Measurements from ENCODE around the gene PET117. TPM values are rescaled to one million over a fixed set of nuclear protein-coding genes. Genes with fewer than 3 reads are reported as not detected.
"Not testable (repeated sequence)": the region's sequence is repeated elsewhere in the genome, so short reads cannot be mapped to it uniquely, and the experiment has no call there.

The PET117 gene, protein sequence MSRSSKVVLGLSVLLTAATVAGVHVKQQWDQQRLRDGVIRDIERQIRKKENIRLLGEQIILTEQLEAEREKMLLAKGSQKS
- total RNA-seq (10 to 100 TPM in 1 of 2 donors, 1 to 10 TPM in 1; 8.7 to 12.7 TPM), polyA plus RNA-seq (ENCODE audit: insufficient read length in 2 of 2) (10 to 100 TPM; 14.6 to 17.9 TPM)
- long read RNA-seq, donor 1, transcript PET117-201 (2 exons, 1,141 nt), result major isoform, 8 of 8 reads
- long read RNA-seq, donor 1, partial matches to known transcripts, result 0 of 8 reads
- long read RNA-seq, donor 1, other reads (novel, unspliced or antisense), result 0 of 8 reads
- long read RNA-seq, donor 2, partial matches to known transcripts, result 0 of 2 reads
- long read RNA-seq, donor 2, other reads (novel, unspliced or antisense), result 0 of 2 reads
- long read RNA-seq, donor 3, partial matches to known transcripts, result 0 of 2 reads
- long read RNA-seq, donor 3, other reads (novel, unspliced or antisense), result 0 of 2 reads
- long read RNA-seq, donor 4, partial matches to known transcripts, result 0 of 4 reads
- long read RNA-seq, donor 4, other reads (novel, unspliced or antisense), result 0 of 4 reads

GRCh38 chr20:18137412-18138265 is at the start of gene PET117, which contains the start of gene KAT14:
Gene PET117, plus strand, starts transcription at chr20:18137863. Its CDS starts 93 bp downstream, at chr20:18137956.
Gene KAT14, plus strand, starts transcription at chr20:18137863. Its CDS starts 4,798 bp downstream, at chr20:18142661.
- no peaks in the 10 kb centered on the region for H3K27me3 ChIP-seq (ENCODE audit: control insufficient read depth, insufficient read depth, low read length)
- DNase-seq (ENCODE audit: low read depth in 4 of 6, low spot score in 6 of 6), result peak; percentile 92 to 99 (median 96)
- no peaks in the 10 kb centered on the region for H3K9me3 ChIP-seq (ENCODE audit: control insufficient read depth, insufficient read depth, low read length)
- peaks cover 6% of the 10 kb centered on the region for H3K4me1 ChIP-seq (ENCODE audit: control insufficient read depth, insufficient read depth, low read length)
- H3K27ac ChIP-seq (ENCODE audit: low read depth, low read length), result peak within 1 kb of the TSS; percentile 79
- peaks cover 5% of the 10 kb centered on the region for H3K36me3 ChIP-seq (ENCODE audit: control insufficient read depth, insufficient read depth, low read length)
- peak within 1 kb of the TSS; percentile 96 for H3K4me3 ChIP-seq (ENCODE audit: low read depth, low read length)
- under 1% methylated on average over 86 of the region's 87 CpGs for WGBS (ENCODE audit: insufficient coverage)

DNA sequence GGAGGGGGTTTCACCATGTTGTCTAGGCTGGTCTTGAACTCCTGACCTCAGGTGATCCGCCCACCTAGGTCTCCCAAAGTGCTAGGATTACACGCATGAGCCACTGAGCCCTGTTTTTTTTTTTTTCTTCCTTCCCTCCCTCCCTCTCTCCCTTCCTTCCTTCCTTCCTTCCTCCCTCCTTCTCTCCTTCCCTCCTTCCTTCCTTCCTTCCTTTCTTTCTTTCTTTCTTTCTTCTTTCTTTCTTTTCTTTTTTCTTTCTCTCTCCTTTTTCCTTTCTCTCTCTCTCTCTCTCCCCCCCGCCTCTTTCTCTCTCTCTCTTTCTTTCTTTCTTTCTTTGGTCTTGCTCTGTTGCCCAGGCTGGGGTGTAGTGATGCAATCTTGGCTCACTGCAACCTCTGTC is 49.4 kb upstream of the PET117 start:
- not testable (repeated sequence) for H3K9me3 ChIP-seq (ENCODE audit: control insufficient read depth, insufficient read depth, low read length); H3K27me3 ChIP-seq (ENCODE audit: control insufficient read depth, insufficient read depth, low read length); H3K4me1 ChIP-seq (ENCODE audit: control insufficient read depth, insufficient read depth, low read length); H3K27ac ChIP-seq (ENCODE audit: low read depth, low read length); H3K4me3 ChIP-seq (ENCODE audit: low read depth, low read length); DNase-seq (ENCODE audit: low read depth in 4 of 6, low spot score in 6 of 6); H3K36me3 ChIP-seq (ENCODE audit: control insufficient read depth, insufficient read depth, low read length)
- WGBS (ENCODE audit: insufficient coverage), result 86% methylated on average over 2 of the region's 3 CpGs

GRCh38 chr20:18088841-18089240 is 48.8 kb upstream of the PET117 start:
- H3K4me3 ChIP-seq (ENCODE audit: low read depth, low read length); H3K27me3 ChIP-seq (ENCODE audit: control insufficient read depth, insufficient read depth, low read length); H3K4me1 ChIP-seq (ENCODE audit: control insufficient read depth, insufficient read depth, low read length); DNase-seq (ENCODE audit: low read depth in 4 of 6, low spot score in 6 of 6); H3K9me3 ChIP-seq (ENCODE audit: control insufficient read depth, insufficient read depth, low read length); H3K27ac ChIP-seq (ENCODE audit: low read depth, low read length); H3K36me3 ChIP-seq (ENCODE audit: control insufficient read depth, insufficient read depth, low read length): not testable (repeated sequence)
- WGBS (ENCODE audit: insufficient coverage), result no CpG with 5 or more reads among the region's 11 CpGs

GRCh38 chr20:18090044-18090443 is 47.6 kb upstream of the PET117 start:
- DNase-seq (ENCODE audit: low read depth in 4 of 6, low spot score in 6 of 6), result no peak
- Histone ChIP-seq H3K4me3 (ENCODE audit: low read depth, low read length) (no peak overlapping the region), H3K4me1 (ENCODE audit: control insufficient read depth, insufficient read depth, low read length) (no peaks in the 10 kb centered on the region), H3K27ac (ENCODE audit: low read depth, low read length) (no peak overlapping the region), H3K27me3 (ENCODE audit: control insufficient read depth, insufficient read depth, low read length) (no peaks in the 10 kb centered on the region), H3K9me3 (ENCODE audit: control insufficient read depth, insufficient read depth, low read length) (no peaks in the 10 kb centered on the region), H3K36me3 (ENCODE audit: control insufficient read depth, insufficient read depth, low read length) (no peaks in the 10 kb centered on the region)
- no CpG with 5 or more reads among the region's 3 CpGs for WGBS (ENCODE audit: insufficient coverage)

GRCh38 chr20:18090477-18090876 is 47.2 kb upstream of the PET117 start:
- H3K4me1 ChIP-seq (ENCODE audit: control insufficient read depth, insufficient read depth, low read length), result no peaks in the 10 kb centered on the region
- no peak for DNase-seq (ENCODE audit: low read depth in 4 of 6, low spot score in 6 of 6)
- H3K9me3 ChIP-seq (ENCODE audit: control insufficient read depth, insufficient read depth, low read length), result no peaks in the 10 kb centered on the region
- 94% methylated on average over 7 of the region's 10 CpGs for WGBS (ENCODE audit: insufficient coverage)
- H3K36me3 ChIP-seq (ENCODE audit: control insufficient read depth, insufficient read depth, low read length), result no peaks in the 10 kb centered on the region
- no peaks in the 10 kb centered on the region for H3K27me3 ChIP-seq (ENCODE audit: control insufficient read depth, insufficient read depth, low read length)
- no peak overlapping the region for H3K27ac ChIP-seq (ENCODE audit: low read depth, low read length)
- no peak overlapping the region for H3K4me3 ChIP-seq (ENCODE audit: low read depth, low read length)

DNA sequence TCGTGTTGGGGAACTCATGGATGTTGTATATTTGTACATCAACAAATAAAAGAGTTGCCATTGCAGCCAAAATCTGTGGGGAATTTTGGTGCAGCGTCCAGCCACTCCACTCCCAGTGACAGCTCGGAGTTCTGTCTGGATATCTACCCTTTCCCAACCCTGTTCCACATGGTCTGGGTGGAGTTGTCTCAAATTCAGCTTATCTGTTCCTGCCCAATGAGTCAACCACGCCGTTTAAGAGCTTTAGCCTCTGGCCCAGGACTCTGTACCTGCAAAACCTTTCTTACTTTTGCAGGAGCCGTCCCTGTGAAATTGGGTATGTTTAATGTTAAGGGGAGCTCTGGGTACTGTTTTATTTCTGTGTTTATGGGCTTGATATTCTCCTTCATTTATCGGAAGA is 46.0 kb upstream of the PET117 start:
- 90% methylated on average over 2 of the region's 7 CpGs for WGBS (ENCODE audit: insufficient coverage)
- Histone ChIP-seq H3K27me3 (ENCODE audit: control insufficient read depth, insufficient read depth, low read length) (no peaks in the 10 kb centered on the region), H3K4me1 (ENCODE audit: control insufficient read depth, insufficient read depth, low read length) (no peaks in the 10 kb centered on the region), H3K9me3 (ENCODE audit: control insufficient read depth, insufficient read depth, low read length) (no peaks in the 10 kb centered on the region), H3K27ac (ENCODE audit: low read depth, low read length) (no peak overlapping the region), H3K36me3 (ENCODE audit: control insufficient read depth, insufficient read depth, low read length) (no peaks in the 10 kb centered on the region), H3K4me3 (ENCODE audit: low read depth, low read length) (no peak overlapping the region)
- no peak for DNase-seq (ENCODE audit: low read depth in 4 of 6, low spot score in 6 of 6)

GRCh38 chr20:18092890-18093289 is 44.8 kb upstream of the PET117 start:
- H3K4me1 ChIP-seq (ENCODE audit: control insufficient read depth, insufficient read depth, low read length), result no peaks in the 10 kb centered on the region
- 86% methylated on average over 6 of the region's 8 CpGs for WGBS (ENCODE audit: insufficient coverage)

DNA sequence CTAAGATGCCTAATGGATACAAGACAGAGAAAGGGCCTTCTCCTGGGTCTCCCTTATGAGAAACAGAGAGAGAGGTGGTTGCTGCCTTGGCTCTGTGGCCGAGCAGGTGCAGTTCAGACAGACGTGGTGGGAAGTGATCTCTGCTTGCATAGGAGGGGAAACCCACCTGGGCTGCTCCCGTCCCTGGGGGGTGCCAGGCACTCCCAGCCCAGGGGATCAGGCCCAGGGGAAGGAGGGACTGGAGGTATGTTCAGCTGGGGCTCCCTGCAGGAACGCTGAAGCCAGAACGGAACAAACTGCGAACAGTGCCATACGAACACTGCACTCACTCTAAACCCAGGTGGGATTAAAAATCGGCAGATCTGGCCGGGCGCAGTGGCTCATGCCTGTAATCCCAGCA is 44.3 kb upstream of the PET117 start:
- WGBS (ENCODE audit: insufficient coverage), result 83% methylated on average over 8 of the region's 10 CpGs
- DNase-seq (ENCODE audit: low read depth in 4 of 6, low spot score in 6 of 6), result no peak
- H3K27ac ChIP-seq (ENCODE audit: low read depth, low read length), result no peak overlapping the region
- no peaks in the 10 kb centered on the region for H3K27me3 ChIP-seq (ENCODE audit: control insufficient read depth, insufficient read depth, low read length)
- H3K4me3 ChIP-seq (ENCODE audit: low read depth, low read length), result no peak overlapping the region
- no peaks in the 10 kb centered on the region for H3K4me1 ChIP-seq (ENCODE audit: control insufficient read depth, insufficient read depth, low read length)
- no peaks in the 10 kb centered on the region for H3K36me3 ChIP-seq (ENCODE audit: control insufficient read depth, insufficient read depth, low read length)
- H3K9me3 ChIP-seq (ENCODE audit: control insufficient read depth, insufficient read depth, low read length), result no peaks in the 10 kb centered on the region

More at GRCh38 chr20:18092890-18093289, 44.8 kb upstream of the PET117 start:
- Histone ChIP-seq H3K36me3 (ENCODE audit: control insufficient read depth, insufficient read depth, low read length) (no peaks in the 10 kb centered on the region), H3K9me3 (ENCODE audit: control insufficient read depth, insufficient read depth, low read length) (no peaks in the 10 kb centered on the region), H3K4me3 (ENCODE audit: low read depth, low read length) (no peak overlapping the region), H3K27me3 (ENCODE audit: control insufficient read depth, insufficient read depth, low read length) (no peaks in the 10 kb centered on the region), H3K27ac (ENCODE audit: low read depth, low read length) (no peak overlapping the region)
- DNase-seq (ENCODE audit: low read depth in 4 of 6, low spot score in 6 of 6), result no peak

GRCh38 chr20:18094191-18094590 is 43.5 kb upstream of the PET117 start:
- WGBS (ENCODE audit: insufficient coverage), result 81% methylated on average over 3 of the region's 5 CpGs
- H3K4me1 ChIP-seq (ENCODE audit: control insufficient read depth, insufficient read depth, low read length), result no peaks in the 10 kb centered on the region
- no peak overlapping the region for H3K4me3 ChIP-seq (ENCODE audit: low read depth, low read length)
- H3K9me3 ChIP-seq (ENCODE audit: control insufficient read depth, insufficient read depth, low read length), result no peaks in the 10 kb centered on the region
- no peaks in the 10 kb centered on the region for H3K27me3 ChIP-seq (ENCODE audit: control insufficient read depth, insufficient read depth, low read length)
- DNase-seq (ENCODE audit: low read depth in 4 of 6, low spot score in 6 of 6), result no peak
- H3K27ac ChIP-seq (ENCODE audit: low read depth, low read length), result no peak overlapping the region
- H3K36me3 ChIP-seq (ENCODE audit: control insufficient read depth, insufficient read depth, low read length), result no peaks in the 10 kb centered on the region

All from spinal cord (tissue), 10 donors.